Stomach smooth muscle (tissue), 2 donors: ENCODE measurements around the gene GGACT.

Experiments used
- H3K27ac ChIP-seq: one replicate; pipeline ENCODE4 v1.7.0; 2013; ENCODE audit warnings: mild to moderate bottlenecking, low read length, inconsistent platforms
- H3K27me3 ChIP-seq, 2 donors: one replicate each; pipeline ENCODE4 v1.7.0; 2013; ENCODE audit warnings: low read length in 2 of 2; ENCODE audit not compliant: insufficient read depth in 2 of 2, control insufficient read depth in 1 of 2
- H3K36me3 ChIP-seq, 2 donors: one replicate each; pipeline ENCODE4 v1.7.0; 2013; ENCODE audit warnings: low read length in 2 of 2; ENCODE audit not compliant: control insufficient read depth in 2 of 2, insufficient read depth in 2 of 2
- H3K4me1 ChIP-seq: one replicate; pipeline ENCODE4 v1.7.0; 2013; ENCODE audit warnings: low read length; ENCODE audit not compliant: control insufficient read depth, insufficient read depth
- H3K4me3 ChIP-seq, 2 donors: one replicate each; pipeline ENCODE4 v1.7.0; 2013; ENCODE audit warnings: low read length in 2 of 2
- H3K9ac ChIP-seq, 2 donors: one replicate each; pipeline ENCODE4 v1.7.0; 2013; ENCODE audit warnings: low read length in 2 of 2, mild to moderate bottlenecking in 1 of 2
- H3K9me3 ChIP-seq, 2 donors: one replicate each; pipeline ENCODE4 v1.7.0; 2013; ENCODE audit warnings: low read length in 2 of 2; ENCODE audit not compliant: control insufficient read depth in 2 of 2
- donor health status: healthy.
- donor health status: Pancreatic carcinoma.

GGACT gene

DNA sequence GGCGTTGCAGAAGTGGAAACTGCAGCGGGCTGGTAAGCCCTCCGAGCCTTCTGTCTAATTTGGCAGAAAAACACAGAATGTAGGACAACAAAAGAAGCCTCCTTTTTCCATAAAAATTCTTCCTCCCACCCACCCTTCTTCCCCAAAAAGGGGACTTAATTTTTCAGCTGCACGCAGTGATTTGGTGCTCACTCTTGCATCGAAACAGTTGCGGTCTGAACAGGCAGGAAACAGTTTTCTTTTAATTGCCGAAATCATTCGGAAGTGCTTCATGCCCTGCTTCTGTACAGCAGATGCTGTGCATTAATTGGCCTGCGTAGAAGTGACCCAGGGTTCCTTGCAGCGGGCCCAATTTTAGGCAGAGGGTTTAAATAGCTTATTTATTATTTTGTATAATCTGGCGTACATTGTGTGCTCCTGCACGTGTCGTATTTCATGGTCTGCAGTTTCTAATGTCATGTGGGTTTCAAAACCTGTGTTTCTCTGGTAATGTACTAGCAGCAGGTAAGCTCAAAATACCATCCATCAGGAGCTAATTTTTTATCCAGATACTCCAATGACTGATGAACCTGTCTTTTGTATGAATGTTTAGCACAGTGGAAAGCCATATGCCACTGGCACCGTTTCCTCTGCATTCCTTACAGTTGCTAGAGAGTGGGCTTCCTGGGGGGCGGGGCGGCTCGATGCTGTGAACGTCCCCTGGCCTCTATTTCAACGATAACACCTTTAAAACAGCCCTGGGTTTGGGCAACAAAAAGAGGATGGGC is 66.6 kb downstream of the GGACT start:
- Histone ChIP-seq H3K4me3 (no peak overlapping the region), H3K27me3 (no peaks in the 10 kb centered on the region), H3K36me3 (no peaks in the 10 kb centered on the region), H3K27ac (no peak overlapping the region), H3K9ac (no peak overlapping the region), H3K4me1 (no peaks in the 10 kb centered on the region), H3K9me3 (no peaks in the 10 kb centered on the region)

DNA sequence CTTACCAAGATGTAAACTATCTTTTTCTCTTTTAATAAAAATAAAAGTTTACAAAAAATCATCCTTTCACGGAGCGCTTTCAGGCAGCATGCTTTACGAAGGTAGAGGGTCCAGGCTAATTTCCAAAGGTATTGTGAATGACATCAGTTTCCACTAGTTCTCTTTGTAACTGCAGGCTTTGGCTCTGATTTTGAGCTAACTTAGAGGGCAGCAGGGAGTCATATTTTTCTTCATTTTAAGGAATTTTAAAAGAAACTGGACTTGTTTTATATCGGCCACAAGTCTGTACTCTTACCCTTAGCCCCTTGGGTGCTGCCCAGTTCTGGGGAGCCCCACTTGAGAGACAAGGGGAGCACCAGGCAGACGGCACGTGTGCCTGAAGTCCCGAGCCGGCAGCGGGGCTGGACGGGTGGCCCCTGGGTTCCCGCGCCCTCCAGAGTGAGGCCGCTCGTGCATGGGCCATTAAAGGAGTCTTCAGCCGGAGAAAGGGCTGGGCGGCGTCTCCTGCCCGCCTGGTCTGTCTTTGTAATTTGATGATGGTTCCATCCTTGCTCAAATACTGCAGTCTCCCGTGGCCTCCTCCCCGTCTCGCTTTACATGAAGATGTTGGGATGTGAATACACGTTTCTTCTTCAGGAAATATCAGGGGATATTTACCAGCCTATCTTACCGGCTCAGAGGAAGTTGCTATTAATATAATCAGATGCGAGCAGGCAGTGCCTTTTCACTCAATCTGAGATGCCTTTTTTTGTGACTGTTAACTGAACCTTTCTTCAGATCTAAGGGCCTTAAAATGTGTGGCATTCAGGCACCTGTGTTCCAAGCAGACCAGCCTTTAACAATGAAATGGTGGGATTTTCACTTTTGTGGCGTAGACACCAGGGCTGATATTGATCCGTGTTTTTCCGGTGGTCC is 67.4 kb downstream of the GGACT start:
- H3K9me3 ChIP-seq = no peaks in the 10 kb centered on the region
- no peaks in the 10 kb centered on the region for H3K36me3 ChIP-seq
- H3K27me3 ChIP-seq = no peaks in the 10 kb centered on the region
- H3K4me3 ChIP-seq = no peak overlapping the region
- no peaks in the 10 kb centered on the region for H3K4me1 ChIP-seq
- no peak overlapping the region for H3K9ac ChIP-seq
- no peak overlapping the region for H3K27ac ChIP-seq

DNA sequence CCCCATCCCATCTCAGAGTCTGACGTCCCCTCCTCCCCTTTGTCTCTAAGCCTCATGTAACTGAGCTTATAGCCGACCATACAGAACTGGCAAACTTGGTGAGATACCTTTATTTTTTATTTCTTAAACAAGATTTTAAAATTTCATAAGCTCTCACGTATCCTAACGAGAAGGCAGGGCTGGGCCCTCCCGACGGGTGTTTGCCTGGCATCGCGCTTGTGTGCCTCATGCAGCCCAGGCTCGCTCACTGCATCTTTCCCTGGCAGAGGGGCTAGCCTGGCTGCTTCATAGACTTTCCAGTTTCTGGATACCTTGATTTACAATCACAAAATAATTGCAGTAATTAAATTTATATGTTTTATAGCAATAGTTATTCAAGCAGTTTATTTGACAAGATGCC is 69.0 kb downstream of the GGACT start:
- Histone ChIP-seq H3K36me3 (no peaks in the 10 kb centered on the region), H3K9me3 (no peaks in the 10 kb centered on the region), H3K27ac (no peak overlapping the region), H3K27me3 (no peaks in the 10 kb centered on the region), H3K9ac (no peak overlapping the region), H3K4me3 (no peak overlapping the region), H3K4me1 (no peaks in the 10 kb centered on the region)

DNA sequence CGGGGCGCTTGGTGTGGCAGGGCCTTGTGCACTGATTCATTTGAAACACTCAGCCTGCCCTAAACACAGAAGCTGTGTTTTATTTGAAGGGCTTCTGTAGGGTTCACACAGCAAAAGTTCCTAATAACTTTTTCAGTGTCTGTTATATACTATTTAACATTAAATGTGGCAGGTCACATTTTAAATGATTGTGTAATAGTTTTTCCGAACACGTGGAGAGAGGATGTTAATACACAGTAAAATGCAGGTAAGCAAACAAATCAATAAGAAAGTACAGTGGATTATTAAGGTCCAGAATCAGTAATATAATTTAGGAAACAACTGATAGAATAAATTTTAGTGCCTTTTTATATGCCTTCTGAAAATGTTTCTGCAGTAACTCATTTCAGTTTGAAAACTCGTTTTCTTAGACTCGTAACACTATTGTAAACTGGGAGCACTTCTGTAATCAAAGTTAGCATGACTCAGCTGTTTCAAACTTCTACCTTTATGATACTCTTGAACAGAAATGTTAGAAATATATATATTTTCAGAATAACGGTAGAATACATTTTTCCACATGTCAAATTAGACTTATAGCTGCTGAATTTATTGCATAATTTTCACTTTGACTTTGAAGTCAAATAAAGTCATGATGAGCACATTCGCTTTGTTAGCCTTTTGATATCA is 70.1 kb downstream of the GGACT start:
- Histone ChIP-seq H3K36me3 (no peaks in the 10 kb centered on the region), H3K27me3 (no peaks in the 10 kb centered on the region), H3K9ac (no peak overlapping the region), H3K27ac (no peak overlapping the region), H3K4me3 (no peak overlapping the region), H3K9me3 (no peaks in the 10 kb centered on the region), H3K4me1 (no peaks in the 10 kb centered on the region)

DNA sequence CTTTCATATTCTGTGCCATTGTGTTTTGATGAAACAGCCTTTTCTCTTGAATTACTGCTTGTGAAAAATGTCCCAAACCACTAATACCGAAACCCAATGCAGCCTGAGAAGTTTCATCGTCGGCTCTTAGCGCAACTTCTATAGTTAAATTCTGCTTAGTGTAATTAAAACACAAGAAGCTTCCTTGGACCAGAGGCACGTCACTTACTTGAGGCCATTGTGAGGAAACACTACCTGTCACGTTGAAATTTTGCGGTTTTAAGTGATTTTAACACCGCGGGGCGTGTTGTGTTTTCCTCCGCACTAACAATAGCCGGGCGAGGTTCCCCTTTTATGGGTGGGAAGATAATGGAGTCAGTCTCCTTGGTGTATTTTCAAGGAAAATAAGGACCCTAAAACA is 70.9 kb downstream of the GGACT start:
- H3K9ac ChIP-seq = no peak overlapping the region
- no peaks in the 10 kb centered on the region for H3K9me3 ChIP-seq
- no peak overlapping the region for H3K4me3 ChIP-seq
- no peaks in the 10 kb centered on the region for H3K4me1 ChIP-seq
- no peak overlapping the region for H3K27ac ChIP-seq
- H3K36me3 ChIP-seq = no peaks in the 10 kb centered on the region
- H3K27me3 ChIP-seq = no peaks in the 10 kb centered on the region

DNA sequence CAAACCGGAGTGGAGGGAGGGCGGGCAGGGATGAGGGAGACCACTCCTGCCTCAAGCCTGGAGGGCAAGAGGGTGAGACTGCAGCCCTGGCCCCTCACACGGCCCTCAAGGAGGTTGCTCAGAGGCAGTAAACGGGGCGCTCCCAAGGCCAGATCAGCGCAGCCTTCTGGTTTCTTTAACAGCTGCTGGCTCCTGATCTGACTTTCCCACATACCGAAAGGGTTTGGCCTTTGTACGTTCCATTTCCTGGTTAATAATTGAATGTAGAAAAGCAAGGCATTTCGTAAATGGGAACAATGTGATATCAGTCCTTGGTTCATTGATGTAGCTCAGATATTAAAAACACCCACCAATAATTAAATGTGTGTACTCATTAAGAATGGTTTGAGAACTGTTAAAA is 71.5 kb downstream of the GGACT start:
- H3K9ac ChIP-seq = no peak overlapping the region
- no peaks in the 10 kb centered on the region for H3K4me1 ChIP-seq
- no peaks in the 10 kb centered on the region for H3K36me3 ChIP-seq
- H3K9me3 ChIP-seq = no peaks in the 10 kb centered on the region
- no peaks in the 10 kb centered on the region for H3K27me3 ChIP-seq
- no peak overlapping the region for H3K27ac ChIP-seq
- no peak overlapping the region for H3K4me3 ChIP-seq

DNA sequence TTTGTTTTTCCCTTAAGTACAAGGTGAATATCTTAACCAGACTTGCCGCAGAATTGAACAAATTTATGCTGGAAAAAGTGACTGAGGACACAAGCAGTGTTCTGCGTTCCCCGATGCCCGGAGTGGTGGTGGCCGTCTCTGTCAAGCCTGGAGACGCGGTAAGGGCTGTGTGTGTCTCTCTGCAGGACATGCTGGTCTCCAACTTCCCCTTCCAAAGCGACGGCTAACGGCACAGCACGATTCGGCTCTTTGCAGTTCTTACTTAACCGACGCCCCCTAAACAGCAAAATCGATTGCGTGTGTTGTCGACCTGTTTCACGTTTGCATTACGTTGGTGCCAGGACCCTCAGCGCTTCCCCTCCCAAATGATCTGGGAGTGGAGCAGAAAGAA is 73.2 kb downstream of the GGACT start:
- Histone ChIP-seq H3K4me3 (no peak overlapping the region), H3K27ac (no peak overlapping the region), H3K36me3 (no peaks in the 10 kb centered on the region), H3K27me3 (no peaks in the 10 kb centered on the region), H3K4me1 (no peaks in the 10 kb centered on the region), H3K9ac (no peak overlapping the region), H3K9me3 (no peaks in the 10 kb centered on the region)

DNA sequence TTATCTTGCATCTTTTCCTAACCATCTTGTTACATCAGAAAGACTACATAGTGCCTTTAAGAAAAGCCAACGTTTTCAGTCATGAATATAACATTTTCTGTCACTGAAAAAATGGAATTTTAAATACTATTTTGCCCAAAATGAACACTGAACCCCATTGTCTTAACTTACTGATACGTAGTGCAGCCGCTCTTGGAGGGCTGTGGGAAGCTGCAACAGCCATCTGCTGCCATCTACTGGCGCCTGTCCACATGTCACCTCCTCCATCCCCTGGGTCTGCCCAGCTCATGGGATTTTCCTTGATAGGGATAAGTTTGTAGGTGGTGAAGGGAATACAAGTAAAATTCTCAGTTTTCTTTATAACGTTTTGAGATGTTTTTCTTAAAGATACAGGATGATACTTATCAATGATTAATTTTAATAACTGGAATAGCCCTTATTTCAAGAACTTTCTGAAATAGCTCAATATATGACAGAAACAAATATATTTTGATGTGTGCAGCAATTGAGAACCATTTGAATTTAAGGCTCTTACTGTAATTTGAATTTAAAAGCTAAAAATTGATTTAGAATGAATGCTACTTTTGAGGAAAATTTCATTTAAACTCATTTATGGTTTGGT is 73.7 kb downstream of the GGACT start:
- H3K9ac ChIP-seq = no peak overlapping the region
- no peaks in the 10 kb centered on the region for H3K4me1 ChIP-seq
- H3K27me3 ChIP-seq = no peaks in the 10 kb centered on the region
- H3K9me3 ChIP-seq = no peaks in the 10 kb centered on the region
- no peak overlapping the region for H3K27ac ChIP-seq
- no peaks in the 10 kb centered on the region for H3K36me3 ChIP-seq
- H3K4me3 ChIP-seq = peak overlapping the region in 1 of 2 donors; percentile 5

DNA sequence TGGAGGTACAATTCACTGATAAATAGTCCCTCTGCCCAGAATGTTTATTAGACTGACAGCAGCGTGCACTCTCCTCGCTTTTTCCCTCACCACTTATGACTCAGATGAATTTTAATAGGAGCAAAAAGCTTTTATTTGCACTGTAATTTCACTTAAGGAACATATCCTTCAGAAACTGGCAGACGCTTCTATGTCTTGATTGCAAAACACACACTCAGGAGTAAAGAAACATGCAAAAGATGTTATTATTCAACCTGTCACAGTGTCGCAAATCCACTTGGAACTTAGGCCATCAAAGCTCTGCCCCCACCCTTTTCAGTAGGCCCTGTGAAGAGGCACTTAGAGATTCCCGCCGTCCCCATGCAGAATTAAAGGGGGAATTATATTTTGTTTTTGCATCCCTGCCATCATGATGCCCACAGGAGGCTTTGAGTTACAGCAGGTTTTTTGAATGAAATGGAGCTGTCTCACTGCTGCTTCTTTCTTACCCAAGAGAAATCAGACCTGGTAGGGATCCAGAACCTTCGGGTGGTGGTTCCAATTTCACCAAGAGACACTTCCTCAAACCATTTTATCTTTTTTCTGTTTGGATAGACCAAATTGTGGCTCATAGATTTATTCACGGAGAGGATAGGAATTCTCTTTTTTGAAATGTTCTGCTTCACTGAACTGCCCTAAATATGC is 74.5 kb downstream of the GGACT start:
- Histone ChIP-seq H3K4me1 (no peaks in the 10 kb centered on the region), H3K9me3 (no peaks in the 10 kb centered on the region), H3K36me3 (no peaks in the 10 kb centered on the region), H3K27ac (no peak overlapping the region), H3K9ac (no peak overlapping the region), H3K27me3 (no peaks in the 10 kb centered on the region), H3K4me3 (peak overlapping the region in 1 of 2 donors; percentile 5)

DNA sequence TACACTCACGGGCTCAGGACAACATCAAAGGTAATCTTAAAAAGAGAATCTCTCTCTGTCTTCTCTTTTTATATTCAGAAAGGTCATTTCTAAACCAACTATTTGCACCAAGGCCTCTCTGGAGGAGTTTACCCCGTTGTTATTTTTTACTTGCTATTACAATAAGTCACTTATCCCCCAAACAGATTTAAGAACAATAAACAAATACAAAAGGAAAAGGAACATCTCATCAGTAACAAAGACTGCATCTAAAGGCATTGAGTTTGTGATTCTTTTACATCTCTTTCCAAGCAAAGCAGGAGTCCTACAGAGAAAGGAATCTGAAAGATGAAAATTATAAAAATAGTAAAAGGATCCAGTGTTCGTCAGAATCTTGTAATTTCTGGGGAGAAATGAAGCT is 75.4 kb downstream of the GGACT start:
- Histone ChIP-seq H3K4me1 (no peaks in the 10 kb centered on the region), H3K9ac (no peak overlapping the region), H3K36me3 (no peaks in the 10 kb centered on the region), H3K9me3 (no peaks in the 10 kb centered on the region), H3K4me3 (no peak overlapping the region), H3K27ac (no peak overlapping the region), H3K27me3 (no peaks in the 10 kb centered on the region)
